ENCODE results near the gene INSYN2A.

The INSYN2A gene

GRCh38 chr10:127228195-127228787 is 31.9 kb upstream of the INSYN2A start:
- DNase-seq (ENCODE audit: low spot score) = no peak
- TF ChIP-seq CTCF (IDR thresholded peaks at IDR 0.05; ENCODE audit: extremely low read depth, missing control alignments) = no peak

DNA sequence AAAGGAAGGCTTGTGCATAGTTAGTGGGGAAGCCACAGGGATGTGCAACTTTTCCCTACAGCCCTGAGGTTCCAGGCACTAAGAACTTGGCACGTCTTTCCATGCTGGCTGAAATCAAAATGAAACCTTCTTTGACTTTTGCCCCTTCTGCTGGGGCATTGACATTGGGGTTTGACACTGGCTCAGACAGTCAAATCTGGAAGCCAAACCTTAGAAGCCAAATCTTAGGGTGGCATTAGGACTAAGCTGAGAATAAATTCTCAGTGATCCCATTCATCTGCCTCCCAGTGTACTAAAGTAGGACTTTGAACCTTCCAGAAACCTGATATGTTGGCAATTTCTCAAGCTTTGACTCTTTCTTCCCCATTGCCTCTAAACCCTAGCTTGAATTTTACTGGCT is 31.3 kb upstream of the INSYN2A start:
- no peak for DNase-seq (ENCODE audit: low spot score)
- TF ChIP-seq CTCF (IDR thresholded peaks at IDR 0.05; ENCODE audit: extremely low read depth, missing control alignments) = no peak

GRCh38 chr10:127227027-127227426 is 30.6 kb upstream of the INSYN2A start:
- no peak for DNase-seq (ENCODE audit: low spot score)
- no peak for TF ChIP-seq CTCF (IDR thresholded peaks at IDR 0.05; ENCODE audit: extremely low read depth, missing control alignments)

GRCh38 chr10:127221281-127221680 is 24.9 kb upstream of the INSYN2A start:
- no peak for DNase-seq (ENCODE audit: low spot score)
- TF ChIP-seq CTCF (IDR thresholded peaks at IDR 0.05; ENCODE audit: extremely low read depth, missing control alignments) = no peak

GRCh38 chr10:127218658-127219057 is 22.3 kb upstream of the INSYN2A start:
- no peak for TF ChIP-seq CTCF (IDR thresholded peaks at IDR 0.05; ENCODE audit: extremely low read depth, missing control alignments)
- no peak for DNase-seq (ENCODE audit: low spot score)

GRCh38 chr10:127216786-127217185 is 20.4 kb upstream of the INSYN2A start:
- no peak for TF ChIP-seq CTCF (IDR thresholded peaks at IDR 0.05; ENCODE audit: extremely low read depth, missing control alignments)
- DNase-seq (ENCODE audit: low spot score) = no peak

DNA sequence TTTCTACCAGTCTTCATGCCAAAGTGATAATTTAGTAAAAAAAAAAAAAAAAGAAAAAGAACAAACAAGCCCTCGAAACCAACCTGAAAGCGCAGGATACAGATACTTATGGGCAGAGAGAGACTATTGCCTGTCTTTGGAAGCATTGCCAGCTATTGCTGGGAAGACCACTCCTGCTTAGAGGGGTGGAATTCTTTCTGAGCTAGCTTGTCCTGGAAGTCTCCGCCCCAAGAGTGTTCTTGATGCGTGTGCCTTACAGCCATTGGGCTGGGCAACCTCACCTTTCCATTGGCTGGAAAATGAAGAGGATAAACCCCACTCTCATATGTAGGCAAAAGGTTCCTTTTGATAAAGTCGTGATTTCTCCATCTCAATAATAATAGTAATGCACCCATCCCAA is 19.9 kb upstream of the INSYN2A start:
- TF ChIP-seq CTCF (IDR thresholded peaks at IDR 0.05; ENCODE audit: extremely low read depth, missing control alignments) = no peak
- no peak for DNase-seq (ENCODE audit: low spot score)
